GM21526 (cell line): ENCODE data around the gene CACNB2.
"Not testable (repeated sequence)": the region's sequence is repeated elsewhere in the genome, so short reads cannot be mapped to it uniquely, and the experiment has no call there.

ENCODE experiments used
- ATAC-seq: cut with Tn5 transposase; IDR thresholded peaks from one replicate; pipeline ENCODE4 v1.9.1; 2021; ENCODE audit warnings: moderate library complexity; ENCODE audit not compliant: unreplicated experiment, low FRiP score

The CACNB2 gene

GRCh38 chr10:18545621-18546305 is 405.5 kb downstream of the CACNB2 start:
- no peak for ATAC-seq

GRCh38 chr10:18549105-18549504 is 408.9 kb downstream of the CACNB2 start:
- ATAC-seq, result no peak

GRCh38 chr10:18551473-18551872 is 411.2 kb downstream of the CACNB2 start:
- ATAC-seq, result no peak

- ATAC-seq, result no peak
Measured at GRCh38 chr10:18554479-18554878, 414.3 kb downstream of the CACNB2 start.

GRCh38 chr10:18556522-18557147 is 416.4 kb downstream of the CACNB2 start:
- no peak for ATAC-seq

GRCh38 chr10:18557960-18558359 is 417.7 kb downstream of the CACNB2 start:
- ATAC-seq, result no peak

- no peak for ATAC-seq
Measured at GRCh38 chr10:18561861-18562551, 421.8 kb downstream of the CACNB2 start.

- no peak for ATAC-seq
Measured at GRCh38 chr10:18563003-18563726, 422.9 kb downstream of the CACNB2 start.

GRCh38 chr10:18565006-18565405 is 424.8 kb downstream of the CACNB2 start:
- no peak for ATAC-seq

- no peak for ATAC-seq
Measured at GRCh38 chr10:18566177-18566576, 426.0 kb downstream of the CACNB2 start.

- ATAC-seq, result no peak
Measured at GRCh38 chr10:18567343-18567856, 427.2 kb downstream of the CACNB2 start.

GRCh38 chr10:18570386-18570785 is 430.2 kb downstream of the CACNB2 start:
- not testable (repeated sequence) for ATAC-seq

GRCh38 chr10:18571076-18571475 is 430.9 kb downstream of the CACNB2 start:
- ATAC-seq, result no peak

- ATAC-seq, result no peak
Measured at GRCh38 chr10:18571780-18572179, 431.6 kb downstream of the CACNB2 start.

- no peak for ATAC-seq
Measured at GRCh38 chr10:18572959-18573561, 432.8 kb downstream of the CACNB2 start.

- no peak for ATAC-seq
Measured at GRCh38 chr10:18576586-18576985, 436.4 kb downstream of the CACNB2 start.

- ATAC-seq, result no peak
Measured at GRCh38 chr10:18577823-18578685, 437.8 kb downstream of the CACNB2 start.

- ATAC-seq, result no peak
Measured at GRCh38 chr10:18582803-18583202, 442.6 kb downstream of the CACNB2 start.

- ATAC-seq, result no peak
Measured at GRCh38 chr10:18583575-18584270, 443.5 kb downstream of the CACNB2 start.
